ENCODE results near the gene FAM53A.

FAM53A gene

DNA sequence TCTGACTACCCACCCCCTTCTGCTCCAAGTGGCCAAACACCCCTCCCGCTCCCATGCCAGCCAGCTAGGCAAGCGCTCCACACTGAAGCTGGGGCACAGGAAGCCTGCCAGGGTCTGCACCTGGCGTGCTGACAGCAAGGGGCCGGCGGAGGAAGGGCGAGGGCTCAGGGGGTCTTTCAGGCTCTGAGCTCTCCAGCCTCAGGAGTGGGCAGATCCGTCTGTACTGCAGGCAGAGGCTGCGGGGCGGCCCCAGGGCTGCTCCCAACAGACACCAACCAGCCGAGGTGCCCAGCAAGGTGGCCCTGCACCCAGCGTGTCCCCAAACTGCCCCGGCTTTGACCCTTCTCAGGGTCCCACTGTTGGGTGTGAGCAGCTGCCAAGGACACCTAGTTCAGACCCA, 14.8 kb downstream of the FAM53A start:
- H3K36me3 Mint-ChIP-seq (ENCODE audit: low read depth): no peaks in the 10 kb centered on the region
- TF ChIP-seq, protein P1, sequence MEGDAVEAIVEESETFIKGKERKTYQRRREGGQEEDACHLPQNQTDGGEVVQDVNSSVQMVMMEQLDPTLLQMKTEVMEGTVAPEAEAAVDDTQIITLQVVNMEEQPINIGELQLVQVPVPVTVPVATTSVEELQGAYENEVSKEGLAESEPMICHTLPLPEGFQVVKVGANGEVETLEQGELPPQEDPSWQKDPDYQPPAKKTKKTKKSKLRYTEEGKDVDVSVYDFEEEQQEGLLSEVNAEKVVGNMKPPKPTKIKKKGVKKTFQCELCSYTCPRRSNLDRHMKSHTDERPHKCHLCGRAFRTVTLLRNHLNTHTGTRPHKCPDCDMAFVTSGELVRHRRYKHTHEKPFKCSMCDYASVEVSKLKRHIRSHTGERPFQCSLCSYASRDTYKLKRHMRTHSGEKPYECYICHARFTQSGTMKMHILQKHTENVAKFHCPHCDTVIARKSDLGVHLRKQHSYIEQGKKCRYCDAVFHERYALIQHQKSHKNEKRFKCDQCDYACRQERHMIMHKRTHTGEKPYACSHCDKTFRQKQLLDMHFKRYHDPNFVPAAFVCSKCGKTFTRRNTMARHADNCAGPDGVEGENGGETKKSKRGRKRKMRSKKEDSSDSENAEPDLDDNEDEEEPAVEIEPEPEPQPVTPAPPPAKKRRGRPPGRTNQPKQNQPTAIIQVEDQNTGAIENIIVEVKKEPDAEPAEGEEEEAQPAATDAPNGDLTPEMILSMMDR (IDR thresholded peaks at IDR 0.05; ENCODE audit: unreplicated experiment in 3 of 3): no peak
- H3K9me3 Mint-ChIP-seq: no peaks in the 10 kb centered on the region

DNA sequence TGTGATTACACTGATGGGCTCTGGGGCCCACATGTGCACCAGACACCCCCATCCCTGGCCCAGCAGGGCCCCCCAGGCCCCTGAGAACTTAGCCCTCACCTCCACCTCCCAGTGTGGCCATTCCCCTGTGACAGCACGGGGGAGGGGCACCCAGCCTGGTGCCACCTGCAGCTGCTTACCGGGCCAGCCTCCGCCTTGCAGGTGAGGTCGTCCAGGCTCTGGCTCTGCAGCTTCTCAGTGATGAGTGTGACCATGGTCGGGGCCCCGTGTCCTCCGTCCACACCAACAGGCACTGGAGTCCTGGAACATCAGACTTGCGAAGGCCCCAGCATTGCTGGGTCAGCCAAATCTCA, 15.6 kb downstream of the FAM53A start:
- H3K27me3 Mint-ChIP-seq (ENCODE audit: low read depth): peaks cover 4% of the 10 kb centered on the region
- no peaks in the 10 kb centered on the region for H3K36me3 Mint-ChIP-seq (ENCODE audit: low read depth)
- H3K9me3 Mint-ChIP-seq: no peaks in the 10 kb centered on the region

More for the DNA sequence above, 14.8 kb downstream of the FAM53A start:
- Mint-ChIP-seq H3K27ac (no peak overlapping the region), H3K4me1 (no peaks in the 10 kb centered on the region), H3K4me3 (no peak overlapping the region), H3K27me3 (ENCODE audit: low read depth) (peaks cover 4% of the 10 kb centered on the region)

DNA sequence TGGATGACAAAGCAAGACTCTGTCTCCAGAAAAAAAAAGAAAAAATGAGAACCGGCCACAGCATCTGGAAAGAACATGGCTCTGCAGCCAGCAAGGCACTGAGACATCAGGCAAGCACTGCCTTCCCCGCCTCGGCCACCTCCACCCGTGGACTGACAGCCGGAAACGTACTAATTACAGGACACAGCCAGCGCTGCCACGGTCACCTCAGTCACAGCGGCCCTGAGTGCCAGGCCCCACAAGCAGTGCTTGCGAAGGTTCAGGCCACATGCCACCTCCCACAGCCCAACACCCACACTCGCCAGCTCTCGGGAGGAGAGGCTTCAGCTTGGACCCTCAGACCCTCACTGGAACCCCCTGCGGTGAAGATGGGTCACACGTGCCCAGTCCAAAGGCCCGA, 16.8 kb downstream of the FAM53A start:
- H3K4me1 Mint-ChIP-seq: no peaks in the 10 kb centered on the region
- H3K4me3 Mint-ChIP-seq: no peak overlapping the region
- no peaks in the 10 kb centered on the region for H3K36me3 Mint-ChIP-seq (ENCODE audit: low read depth)
- no peaks in the 10 kb centered on the region for H3K9me3 Mint-ChIP-seq
- TF ChIP-seq, protein P1 (IDR thresholded peaks at IDR 0.05; ENCODE audit: unreplicated experiment in 3 of 3): no peak
- no peak overlapping the region for H3K27ac Mint-ChIP-seq
- H3K27me3 Mint-ChIP-seq (ENCODE audit: low read depth): peaks cover 4% of the 10 kb centered on the region

More for the DNA sequence above, 15.6 kb downstream of the FAM53A start:
- TF ChIP-seq, protein P1 (IDR thresholded peaks at IDR 0.05; ENCODE audit: unreplicated experiment in 3 of 3): no peak
- Mint-ChIP-seq H3K4me3 (no peak overlapping the region), H3K4me1 (no peaks in the 10 kb centered on the region), H3K27ac (no peak overlapping the region)

DNA sequence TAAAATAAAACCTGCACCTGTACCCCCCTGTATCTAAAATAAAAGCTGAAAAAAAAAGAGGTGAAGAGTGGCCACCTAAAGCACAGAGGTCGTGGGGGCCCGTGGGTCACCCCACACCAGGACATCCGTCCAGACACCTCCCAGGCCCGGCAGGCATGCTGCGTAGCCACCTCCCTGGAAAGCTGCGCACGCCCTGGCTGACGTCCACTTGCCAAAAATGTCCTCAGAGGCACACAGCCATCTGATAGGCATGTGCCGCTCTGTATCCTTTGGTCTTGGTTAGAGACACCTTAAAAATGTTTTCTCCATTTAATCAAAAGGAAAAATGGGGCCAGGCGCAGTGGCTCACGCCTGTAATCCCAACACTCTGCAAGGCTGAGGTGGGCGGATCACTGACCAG, 17.7 kb downstream of the FAM53A start:
- H3K4me3 Mint-ChIP-seq: no peak overlapping the region
- H3K36me3 Mint-ChIP-seq (ENCODE audit: low read depth): no peaks in the 10 kb centered on the region

DNA sequence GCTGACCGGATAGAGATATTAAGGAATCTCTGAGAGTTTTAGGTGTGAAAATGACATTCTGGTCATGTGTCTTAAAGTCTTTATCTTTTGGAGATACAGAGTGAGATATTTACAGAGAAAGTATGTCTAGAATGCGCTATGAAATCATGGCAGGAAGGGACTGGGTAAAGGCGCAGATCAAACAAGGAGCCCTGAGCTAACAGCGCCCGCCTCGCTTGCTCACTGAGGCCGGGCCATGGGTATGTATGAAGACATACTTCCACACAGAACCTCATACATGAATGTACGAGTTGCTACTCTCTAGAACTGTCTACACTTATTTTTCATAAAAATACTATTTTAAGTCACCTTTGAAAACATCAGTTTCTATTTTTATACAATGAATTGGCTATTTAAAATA, 20.0 kb downstream of the FAM53A start:
- Mint-ChIP-seq H3K9me3 (no peaks in the 10 kb centered on the region), H3K27me3 (ENCODE audit: low read depth) (peaks cover 4% of the 10 kb centered on the region), H3K36me3 (ENCODE audit: low read depth) (no peaks in the 10 kb centered on the region), H3K4me1 (no peaks in the 10 kb centered on the region), H3K27ac (no peak overlapping the region), H3K4me3 (no peak overlapping the region)
- TF ChIP-seq, protein P1 (IDR thresholded peaks at IDR 0.05; ENCODE audit: unreplicated experiment in 3 of 3): no peak

More for the DNA sequence above, 17.7 kb downstream of the FAM53A start:
- Mint-ChIP-seq H3K27me3 (ENCODE audit: low read depth) (peaks cover 4% of the 10 kb centered on the region), H3K4me1 (no peaks in the 10 kb centered on the region), H3K27ac (no peak overlapping the region), H3K9me3 (no peaks in the 10 kb centered on the region)
- TF ChIP-seq, protein P1 (IDR thresholded peaks at IDR 0.05; ENCODE audit: unreplicated experiment in 3 of 3): no peak

DNA sequence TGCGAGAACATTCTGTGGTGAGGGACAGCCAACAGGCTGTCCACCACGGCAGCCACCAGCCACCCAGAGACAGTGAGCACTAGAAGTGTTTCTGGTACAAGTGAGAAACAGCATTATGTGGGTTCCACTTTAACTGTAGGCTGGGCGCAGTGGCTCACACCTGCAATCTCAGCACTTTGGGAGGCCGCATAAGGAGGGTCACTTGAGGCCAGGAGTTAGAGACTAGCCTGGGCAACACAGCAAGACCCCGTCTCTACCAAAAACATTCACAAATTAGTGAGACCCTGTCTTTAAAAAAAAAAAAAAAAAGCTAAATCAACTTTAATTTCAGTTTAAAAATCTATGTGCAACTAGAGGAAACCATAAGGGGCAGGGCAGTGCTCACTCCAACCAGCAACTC, 20.6 kb downstream of the FAM53A start:
- TF ChIP-seq, protein P1 (IDR thresholded peaks at IDR 0.05; ENCODE audit: unreplicated experiment in 3 of 3): no peak
- Mint-ChIP-seq H3K27me3 (ENCODE audit: low read depth) (peaks cover 4% of the 10 kb centered on the region), H3K36me3 (ENCODE audit: low read depth) (no peaks in the 10 kb centered on the region), H3K27ac (no peak overlapping the region), H3K4me3 (no peak overlapping the region), H3K9me3 (no peaks in the 10 kb centered on the region), H3K4me1 (no peaks in the 10 kb centered on the region)
